Glutamatergic neuron (in vitro differentiated cells): ENCODE results near the gene SLC12A1. TPM values are rescaled to one million over a fixed set of nuclear protein-coding genes. Genes with fewer than 3 reads are reported as not detected.
A peak's percentile ranks its signal among the peaks of the same experiment; 100 is the strongest.

ENCODE experiments used
- DNase-seq: peaks from one replicate; pipeline ENCODE4 v3.0.0; 2022
- H3K27ac Mint-ChIP-seq: one replicate; pipeline ENCODE4 v1.8.0; 2020; ENCODE audit warnings: mild to moderate bottlenecking, mixed read lengths, inconsistent platforms; ENCODE audit not compliant: unreplicated experiment
- H3K27me3 Mint-ChIP-seq: one replicate; pipeline ENCODE4 v1.8.0; 2020; ENCODE audit warnings: mild to moderate bottlenecking, moderate library complexity, mixed read lengths, inconsistent platforms; ENCODE audit not compliant: unreplicated experiment
- H3K36me3 Mint-ChIP-seq: one replicate; pipeline ENCODE4 v1.8.0; 2020; ENCODE audit warnings: mild to moderate bottlenecking, mixed read lengths, inconsistent platforms; ENCODE audit not compliant: unreplicated experiment
- H3K4me1 Mint-ChIP-seq: one replicate; pipeline ENCODE4 v1.8.0; 2020; ENCODE audit warnings: mild to moderate bottlenecking, low read depth, mixed read lengths, inconsistent platforms; ENCODE audit not compliant: unreplicated experiment
- H3K4me3 Mint-ChIP-seq: one replicate; pipeline ENCODE4 v1.8.0; 2020; ENCODE audit warnings: mild to moderate bottlenecking, mixed read lengths, inconsistent platforms; ENCODE audit not compliant: unreplicated experiment
- H3K9me3 Mint-ChIP-seq: one replicate; pipeline ENCODE4 v1.8.0; 2020; ENCODE audit warnings: mild to moderate bottlenecking, moderate library complexity, mixed read lengths, inconsistent platforms; ENCODE audit not compliant: unreplicated experiment
- total RNA-seq: library from RNA; stranded (reverse); fragmentation: NEBNext Ultra II Directional; extraction: Animal tissue kit (Norgen Biotek cat#: 25700); gene quantifications from one replicate; pipeline ENCODE4 v1.2.1, GENCODE V29; 2021; ENCODE audit not compliant: unreplicated experiment
- TF ChIP-seq, protein P1 (sequence below): fragments of 200-600 bp; sonication (generic); IDR thresholded peaks from one replicate; pipeline ENCODE4 v1.5.0; 2021; ENCODE audit not compliant: partially characterized antibody, unreplicated experiment

Gene SLC12A1
- total RNA-seq, 1 donor from 2014 or later = not detected

DNA sequence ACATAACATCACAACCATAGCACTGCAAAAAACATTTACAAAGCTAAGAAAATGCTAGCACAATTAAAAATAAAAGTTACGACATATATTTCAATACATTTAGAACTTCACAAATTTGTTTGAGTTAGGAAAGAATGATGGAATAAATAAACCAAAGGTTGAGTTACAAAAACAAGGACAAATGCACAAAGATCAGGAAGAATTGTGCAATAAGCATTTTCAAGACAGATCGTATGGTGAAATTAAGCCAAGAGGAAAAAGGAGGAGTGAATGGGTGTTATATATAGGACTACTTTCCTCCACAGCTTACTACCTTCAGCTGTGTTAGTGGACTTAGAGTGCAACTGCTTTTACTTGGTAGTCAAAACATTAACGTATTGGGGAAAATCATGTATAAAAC is 20.6 kb upstream of the SLC12A1 start:
- H3K4me3 Mint-ChIP-seq = no peak overlapping the region
- TF ChIP-seq, protein P1, sequence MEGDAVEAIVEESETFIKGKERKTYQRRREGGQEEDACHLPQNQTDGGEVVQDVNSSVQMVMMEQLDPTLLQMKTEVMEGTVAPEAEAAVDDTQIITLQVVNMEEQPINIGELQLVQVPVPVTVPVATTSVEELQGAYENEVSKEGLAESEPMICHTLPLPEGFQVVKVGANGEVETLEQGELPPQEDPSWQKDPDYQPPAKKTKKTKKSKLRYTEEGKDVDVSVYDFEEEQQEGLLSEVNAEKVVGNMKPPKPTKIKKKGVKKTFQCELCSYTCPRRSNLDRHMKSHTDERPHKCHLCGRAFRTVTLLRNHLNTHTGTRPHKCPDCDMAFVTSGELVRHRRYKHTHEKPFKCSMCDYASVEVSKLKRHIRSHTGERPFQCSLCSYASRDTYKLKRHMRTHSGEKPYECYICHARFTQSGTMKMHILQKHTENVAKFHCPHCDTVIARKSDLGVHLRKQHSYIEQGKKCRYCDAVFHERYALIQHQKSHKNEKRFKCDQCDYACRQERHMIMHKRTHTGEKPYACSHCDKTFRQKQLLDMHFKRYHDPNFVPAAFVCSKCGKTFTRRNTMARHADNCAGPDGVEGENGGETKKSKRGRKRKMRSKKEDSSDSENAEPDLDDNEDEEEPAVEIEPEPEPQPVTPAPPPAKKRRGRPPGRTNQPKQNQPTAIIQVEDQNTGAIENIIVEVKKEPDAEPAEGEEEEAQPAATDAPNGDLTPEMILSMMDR = no peak
- no peak overlapping the region for H3K27ac Mint-ChIP-seq
- H3K27me3 Mint-ChIP-seq = no peaks in the 10 kb centered on the region
- H3K36me3 Mint-ChIP-seq = no peaks in the 10 kb centered on the region
- H3K4me1 Mint-ChIP-seq = peaks cover under 1% of the 10 kb centered on the region
- DNase-seq = no peak
- H3K9me3 Mint-ChIP-seq = no peaks in the 10 kb centered on the region

DNA sequence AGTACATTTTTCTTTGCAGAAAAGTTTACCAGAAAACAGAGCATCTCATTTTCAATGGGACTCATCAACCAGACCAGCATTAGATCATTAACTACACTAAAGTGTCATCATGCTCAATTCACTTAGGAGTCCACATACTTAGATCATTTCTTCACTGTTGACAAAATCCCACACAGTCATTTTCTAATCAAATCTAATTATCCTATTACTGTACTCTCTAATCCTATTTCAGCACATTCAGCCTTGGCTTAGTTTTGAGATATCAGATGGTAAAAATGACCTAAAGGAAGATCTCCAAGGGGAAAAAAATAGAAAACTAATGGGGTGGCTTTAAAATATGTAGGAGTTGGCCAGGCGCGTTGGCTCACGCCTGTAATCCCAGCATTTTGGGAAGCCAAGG is 19.8 kb upstream of the SLC12A1 start:
- Mint-ChIP-seq H3K9me3 (peaks cover under 1% of the 10 kb centered on the region), H3K27ac (no peak overlapping the region), H3K27me3 (no peaks in the 10 kb centered on the region), H3K36me3 (no peaks in the 10 kb centered on the region), H3K4me1 (peaks cover 5% of the 10 kb centered on the region), H3K4me3 (no peak overlapping the region)
- TF ChIP-seq, protein P1 = no peak
- no peak for DNase-seq

DNA sequence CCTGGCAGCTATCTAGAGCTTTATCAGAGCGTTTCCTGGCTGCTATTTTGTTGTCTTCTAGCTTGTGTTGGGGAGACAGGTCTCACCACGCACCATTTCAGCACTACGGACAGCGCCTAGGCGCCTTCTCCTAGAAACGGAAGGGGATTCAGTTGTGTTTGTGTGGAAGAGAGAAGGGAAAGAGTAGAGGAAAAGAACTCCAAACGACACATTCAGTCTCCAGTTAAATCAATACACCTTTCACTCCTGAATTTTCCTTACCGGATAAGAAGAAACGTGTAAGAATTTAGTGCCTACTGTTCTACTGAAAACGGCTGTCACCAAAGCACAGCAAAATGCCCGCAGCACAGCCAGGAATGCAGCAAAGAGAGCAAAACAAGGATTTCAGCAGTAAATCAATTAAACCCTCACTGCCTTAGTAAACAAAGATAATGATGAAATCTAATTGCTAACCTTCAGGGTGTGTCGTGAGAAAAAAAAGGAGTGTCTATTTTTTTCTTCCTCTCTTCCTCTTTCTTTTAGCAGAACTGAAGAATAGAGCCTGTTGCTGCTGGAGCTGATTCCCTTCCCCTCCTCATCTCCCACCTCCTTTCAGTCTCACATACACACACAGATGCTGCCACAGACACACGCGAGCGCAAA is 15.0 kb upstream of the SLC12A1 start:
- TF ChIP-seq, protein P1 = no peak
- no peaks in the 10 kb centered on the region for H3K36me3 Mint-ChIP-seq
- H3K9me3 Mint-ChIP-seq = peaks cover 3% of the 10 kb centered on the region
- DNase-seq = peak; percentile 19
- H3K27ac Mint-ChIP-seq = peak overlapping the region; percentile 76
- H3K4me1 Mint-ChIP-seq = peaks cover 12% of the 10 kb centered on the region
- H3K27me3 Mint-ChIP-seq = peaks cover 6% of the 10 kb centered on the region
- peak overlapping the region; percentile 99 for H3K4me3 Mint-ChIP-seq

DNA sequence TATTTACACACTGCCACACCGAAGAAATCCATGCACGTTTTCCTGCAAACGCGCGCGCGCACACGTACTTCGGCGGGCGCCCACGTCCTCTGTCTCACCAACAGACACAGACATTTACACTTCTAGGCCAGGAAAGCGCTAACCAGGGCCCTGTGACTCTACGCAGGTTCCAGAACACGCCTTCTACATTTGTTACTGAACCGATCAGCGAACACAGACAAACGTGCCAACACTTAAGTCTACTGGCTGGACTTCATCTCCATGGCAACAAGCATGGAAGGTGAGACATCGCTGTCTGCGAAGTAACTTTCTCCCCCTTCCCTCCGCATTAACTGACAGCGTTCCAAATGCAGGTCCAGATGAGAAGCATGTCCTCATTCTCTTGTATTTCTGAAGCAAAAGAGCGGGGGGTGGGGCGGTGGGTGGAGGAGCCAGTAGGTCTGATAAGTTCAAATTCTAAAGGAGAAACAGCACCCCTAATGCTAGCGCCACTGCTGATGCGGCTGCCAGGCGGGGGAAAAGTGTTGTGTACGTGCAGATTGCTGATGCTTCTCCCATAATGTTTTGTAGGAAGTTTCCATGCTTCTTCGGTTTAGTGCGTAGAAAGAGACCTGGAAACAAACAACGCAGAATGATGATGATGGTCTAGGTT is 14.4 kb upstream of the SLC12A1 start, which contains the start of gene CTXN2:
TSS of gene CTXN2 (plus strand) at position 92 of the 652 bp plus-strand sequence. CDS start 9,636 bp downstream, outside the sequence.
- peak; percentile 28 for DNase-seq
- TF ChIP-seq, protein P1 = no peak
- H3K9me3 Mint-ChIP-seq = peaks cover 3% of the 10 kb centered on the region
- peaks cover 6% of the 10 kb centered on the region for H3K27me3 Mint-ChIP-seq
- H3K4me3 Mint-ChIP-seq = peak within 1 kb of the TSS; percentile 99
- no peaks in the 10 kb centered on the region for H3K36me3 Mint-ChIP-seq
- peak within 1 kb of the TSS; percentile 76 for H3K27ac Mint-ChIP-seq
- peaks cover 12% of the 10 kb centered on the region for H3K4me1 Mint-ChIP-seq

DNA sequence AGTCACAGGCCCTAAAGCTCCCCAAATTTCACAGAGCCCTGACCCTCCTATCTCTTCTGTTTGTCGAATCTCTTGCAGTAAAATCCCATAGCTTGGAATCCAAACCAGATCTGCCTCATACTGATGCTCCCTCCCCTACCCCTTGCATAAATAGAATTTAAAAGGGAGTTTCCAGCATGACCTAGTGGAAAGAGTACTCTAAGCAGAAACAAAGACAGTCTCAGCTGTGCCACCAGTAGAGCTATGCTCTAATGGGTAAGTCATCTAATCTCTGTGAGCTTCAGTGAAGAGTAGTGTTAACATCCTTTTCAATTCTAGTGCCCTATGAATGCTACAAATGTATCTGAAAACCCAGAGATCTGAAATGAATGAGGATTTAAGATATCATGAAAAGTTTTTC is 4.0 kb upstream of the SLC12A1 start:
- Mint-ChIP-seq H3K4me1 (no peaks in the 10 kb centered on the region), H3K36me3 (no peaks in the 10 kb centered on the region), H3K27ac (no peak overlapping the region), H3K9me3 (no peaks in the 10 kb centered on the region), H3K27me3 (no peaks in the 10 kb centered on the region), H3K4me3 (no peak overlapping the region)
- DNase-seq = no peak
- TF ChIP-seq, protein P1 = no peak
